LNCaP clone FGC (cell line): ENCODE results near the gene INTS1.

Experiments used
- DNase-seq: peaks from one replicate; pipeline ENCODE4 v3.0.0-alpha.2; 2011; ENCODE audit warnings: low read depth
- H3K4me3 ChIP-seq: 2 replicates; pipeline ENCODE4 v1.5.1; 2011; ENCODE audit warnings: mild to moderate bottlenecking, low read depth, low read length, control low read depth
- CTCF ChIP-seq: IDR thresholded peaks from 2 replicates; pipeline ENCODE4 v1.5.1; 2012; ENCODE audit warnings: mild to moderate bottlenecking; ENCODE audit not compliant: control insufficient read depth, insufficient read depth; ENCODE audit errors: extremely low read depth

INTS1 gene

GRCh38 chr7:1511444-1512422, 7.5 kb upstream of the INTS1 start:
- no peak for TF ChIP-seq CTCF
- DNase-seq: no peak
- no peak overlapping the region for H3K4me3 ChIP-seq

GRCh38 chr7:1510780-1511154, 6.6 kb upstream of the INTS1 start:
- no peak for TF ChIP-seq CTCF
- no peak for DNase-seq
- no peak overlapping the region for H3K4me3 ChIP-seq

GRCh38 chr7:1509226-1509625, 5.0 kb upstream of the INTS1 start:
- no peak overlapping the region for H3K4me3 ChIP-seq
- TF ChIP-seq CTCF: no peak
- DNase-seq: no peak

- H3K4me3 ChIP-seq: no peak overlapping the region
- DNase-seq: no peak
- no peak for TF ChIP-seq CTCF
These were observed 4.1 kb upstream of the INTS1 start for GRCh38 chr7:1508277-1508758.

GRCh38 chr7:1505731-1506550, 1.8 kb upstream of the INTS1 start:
- no peak overlapping the region for H3K4me3 ChIP-seq
- no peak for TF ChIP-seq CTCF
- DNase-seq: no peak

GRCh38 chr7:1503390-1503789, 799 bp downstream of the INTS1 start:
- no peak for TF ChIP-seq CTCF
- peak overlapping the region; percentile 100 for H3K4me3 ChIP-seq
- DNase-seq: no peak
